GM19438 (cell line): ENCODE measurements around the gene CEACAM18.
"Not testable (repeated sequence)": the region's sequence is repeated elsewhere in the genome, so short reads cannot be mapped to it uniquely, and the experiment has no call there.

Experiments used
- ATAC-seq: cut with Tn5 transposase; IDR thresholded peaks from one replicate; pipeline ENCODE4 v1.9.1; 2021; ENCODE audit warnings: low read depth; ENCODE audit not compliant: unreplicated experiment

CEACAM18 gene

GRCh38 chr19:51489113-51489512, 10.8 kb downstream of the CEACAM18 start:
- ATAC-seq, result no peak

GRCh38 chr19:51490676-51491075, 12.3 kb downstream of the CEACAM18 start:
- ATAC-seq, result no peak

GRCh38 chr19:51491586-51491985, 13.2 kb downstream of the CEACAM18 start:
- no peak for ATAC-seq

- ATAC-seq, result no peak
These were observed 15.4 kb downstream of the CEACAM18 start for GRCh38 chr19:51493776-51494175.

- no peak for ATAC-seq
These were observed 19.3 kb downstream of the CEACAM18 start for GRCh38 chr19:51497666-51498065.

GRCh38 chr19:51500931-51501330, 22.6 kb downstream of the CEACAM18 start:
- ATAC-seq, result not testable (repeated sequence)

- no peak for ATAC-seq
These were observed 23.4 kb downstream of the CEACAM18 start, which contains the start of gene SIGLEC12 for GRCh38 chr19:51501594-51502263. Gene SIGLEC12 (minus strand): TSS chr19:51501800. CDS start chr19:51501733, 67 bp downstream.

GRCh38 chr19:51503286-51503817, 25.0 kb downstream of the CEACAM18 start:
- ATAC-seq, result no peak

- ATAC-seq, result no peak
These were observed 25.6 kb downstream of the CEACAM18 start for GRCh38 chr19:51503896-51504295.

- ATAC-seq, result no peak
These were observed 27.6 kb downstream of the CEACAM18 start for GRCh38 chr19:51505904-51506303.

GRCh38 chr19:51507192-51507591, 28.9 kb downstream of the CEACAM18 start:
- no peak for ATAC-seq

- ATAC-seq, result no peak
These were observed 29.3 kb downstream of the CEACAM18 start for GRCh38 chr19:51507640-51508058.

- no peak for ATAC-seq
These were observed 29.9 kb downstream of the CEACAM18 start for GRCh38 chr19:51508059-51508733.

GRCh38 chr19:51509823-51510660, 31.7 kb downstream of the CEACAM18 start:
- ATAC-seq, result no peak

- ATAC-seq, result no peak
These were observed 33.0 kb downstream of the CEACAM18 start for GRCh38 chr19:51511353-51511752.

- ATAC-seq, result no peak
These were observed 35.6 kb downstream of the CEACAM18 start for GRCh38 chr19:51513968-51514367.

GRCh38 chr19:51514866-51515481, 36.6 kb downstream of the CEACAM18 start:
- no peak for ATAC-seq

- ATAC-seq, result no peak
These were observed 42.4 kb downstream of the CEACAM18 start for GRCh38 chr19:51520728-51521127.

GRCh38 chr19:51521357-51521756, 43.0 kb downstream of the CEACAM18 start:
- no peak for ATAC-seq

GRCh38 chr19:51521781-51522180, 43.4 kb downstream of the CEACAM18 start:
- ATAC-seq, result no peak
